Activated CD4-positive, alpha-beta T cell treated with anti-CD3 and anti-CD28 coated beads, Interleukin-2, amount 10 ng/mL, durations not matched to agents 7 days and 5 days (primary cell): ENCODE data around the gene TLK2. TPM values are rescaled to one million over a fixed set of nuclear protein-coding genes. Genes with fewer than 3 reads are reported as not detected.
"Not testable (repeated sequence)": the region's sequence is repeated elsewhere in the genome, so short reads cannot be mapped to it uniquely, and the experiment has no call there.

ENCODE experiments used
- CTCF ChIA-PET: fragments of 350-600 bp; sonication (Branson Sonifier 250); formaldehyde crosslinking; loops from one replicate; lab custom pipeline; 2021; ENCODE audit warnings: antibody characterized with exemption; lab: Charles Lee
- POLR2A ChIA-PET: fragments of 350-600 bp; sonication (Branson Sonifier 250); formaldehyde crosslinking; loops from one replicate; lab custom pipeline; 2021; ENCODE audit warnings: antibody characterized with exemption; lab: Charles Lee
- DNase-seq: peaks from one replicate; pipeline ENCODE4 v3.0.0-alpha.2; 2020
- H3K27ac Mint-ChIP-seq: one replicate; pipeline ENCODE4 v1.8.0; 2021; ENCODE audit warnings: mild to moderate bottlenecking, moderate library complexity, mixed read lengths
- H3K27me3 Mint-ChIP-seq: one replicate; pipeline ENCODE4 v1.8.0; 2021; ENCODE audit warnings: mixed read lengths
- H3K36me3 Mint-ChIP-seq: one replicate; pipeline ENCODE4 v1.8.0; 2021; ENCODE audit warnings: low read depth, mixed read lengths
- H3K4me1 Mint-ChIP-seq: one replicate; pipeline ENCODE4 v1.8.0; 2021; ENCODE audit warnings: mixed read lengths
- H3K4me3 Mint-ChIP-seq: one replicate; pipeline ENCODE4 v1.8.0; 2021; ENCODE audit warnings: mild to moderate bottlenecking, moderate library complexity, mixed read lengths
- H3K9me3 Mint-ChIP-seq: one replicate; pipeline ENCODE4 v1.8.0; 2021; ENCODE audit warnings: mixed read lengths
- total RNA-seq, 2 experiments: library from RNA; stranded (reverse); gene quantifications; one replicate each; pipeline ENCODE4 v1.2.3, GENCODE V29; 2021

TLK2 gene
- total RNA-seq, 2 experiments from 2014 or later = 43.2 to 49.2 TPM

- Mint-ChIP-seq H3K27ac (no peak overlapping the region), H3K9me3 (peaks cover 2% of the 10 kb centered on the region), H3K36me3 (peaks cover 52% of the 10 kb centered on the region), H3K4me1 (peaks cover 2% of the 10 kb centered on the region), H3K4me3 (no peak overlapping the region), H3K27me3 (no peaks in the 10 kb centered on the region)
- ChIA-PET POLR2A (no interaction called here), CTCF (interaction anchor here (0.5 to 0.6 kb wide), 3 partner anchors 17 to 721 kb away, joined by 3 to 4 read pairs (median 4); no protein-coding TSS in a partner anchor)
- no peak for DNase-seq
Observed at GRCh38 chr17:62599964-62600657, 121.5 kb downstream of the TLK2 start.

DNA sequence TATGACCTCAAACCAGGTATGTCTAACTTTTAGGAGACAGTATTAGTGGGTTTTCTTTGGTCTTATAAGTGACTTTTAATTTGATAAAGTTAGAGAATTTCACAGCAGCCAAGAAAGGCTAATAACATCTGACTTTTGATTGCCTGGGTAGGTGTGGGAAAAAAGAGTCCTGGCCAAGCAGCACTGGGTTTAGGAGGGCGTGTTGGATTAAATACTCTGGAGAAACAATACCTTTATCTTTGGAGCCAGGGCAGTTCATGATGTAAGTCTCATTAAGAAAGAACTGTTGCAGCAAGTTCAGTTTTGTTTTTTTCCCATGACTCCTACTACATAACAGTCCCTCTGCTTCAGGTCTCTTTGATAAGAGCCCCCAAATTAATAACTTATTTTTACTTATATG is 122.2 kb downstream of the TLK2 start:
- ChIA-PET CTCF (interaction anchor here (1.2 to 1.7 kb wide), 2 partner anchors 10 to 30 kb away, joined by 3 read pairs; no protein-coding TSS in a partner anchor), POLR2A (no interaction called here)

GRCh38 chr17:62601471-62601870 is 122.8 kb downstream of the TLK2 start:
- Mint-ChIP-seq H3K27me3 (no peaks in the 10 kb centered on the region), H3K4me3 (no peak overlapping the region), H3K4me1 (peaks cover 2% of the 10 kb centered on the region), H3K36me3 (peaks cover 47% of the 10 kb centered on the region), H3K9me3 (no peaks in the 10 kb centered on the region), H3K27ac (no peak overlapping the region)
- ChIA-PET POLR2A (no interaction called here), CTCF (interaction anchor here (1.2 to 1.7 kb wide), 2 partner anchors 11 to 31 kb away, joined by 3 read pairs; no protein-coding TSS in a partner anchor)
- no peak for DNase-seq

More for the DNA sequence above, 122.2 kb downstream of the TLK2 start:
- Mint-ChIP-seq H3K4me3 (no peak overlapping the region), H3K36me3 (peaks cover 47% of the 10 kb centered on the region), H3K27me3 (no peaks in the 10 kb centered on the region), H3K4me1 (peaks cover 2% of the 10 kb centered on the region), H3K27ac (no peak overlapping the region), H3K9me3 (peaks cover 2% of the 10 kb centered on the region)
- no peak for DNase-seq

GRCh38 chr17:62603783-62604182 is 125.2 kb downstream of the TLK2 start:
- H3K36me3 Mint-ChIP-seq = peaks cover 50% of the 10 kb centered on the region
- H3K27ac Mint-ChIP-seq, H3K4me3 Mint-ChIP-seq, DNase-seq, POLR2A ChIA-PET, H3K9me3 Mint-ChIP-seq, H3K4me1 Mint-ChIP-seq, CTCF ChIA-PET, H3K27me3 Mint-ChIP-seq: not testable (repeated sequence)

- DNase-seq = no peak
- no peak overlapping the region for H3K4me3 Mint-ChIP-seq
- no peaks in the 10 kb centered on the region for H3K27me3 Mint-ChIP-seq
- peaks cover 7% of the 10 kb centered on the region for H3K4me1 Mint-ChIP-seq
- POLR2A ChIA-PET = no interaction called here
- H3K36me3 Mint-ChIP-seq = peaks cover 57% of the 10 kb centered on the region
- CTCF ChIA-PET = no interaction called here
- H3K27ac Mint-ChIP-seq = no peak overlapping the region
- H3K9me3 Mint-ChIP-seq = no peaks in the 10 kb centered on the region
Observed at GRCh38 chr17:62605588-62605987, 127.0 kb downstream of the TLK2 start.

GRCh38 chr17:62611292-62611691 is 132.7 kb downstream of the TLK2 start:
- Mint-ChIP-seq H3K4me1 (peaks cover 10% of the 10 kb centered on the region), H3K27ac (peak overlapping the region; percentile 17), H3K9me3 (no peaks in the 10 kb centered on the region), H3K27me3 (no peaks in the 10 kb centered on the region), H3K36me3 (peaks cover 61% of the 10 kb centered on the region), H3K4me3 (no peak overlapping the region)
- CTCF ChIA-PET = interaction anchor here (1.1 to 1.3 kb wide), 3 partner anchors 21 to 37 kb away, joined by 3 read pairs; no protein-coding TSS in a partner anchor
- DNase-seq = no peak
- POLR2A ChIA-PET = no interaction called here

- Mint-ChIP-seq H3K27me3 (no peaks in the 10 kb centered on the region), H3K4me1 (peaks cover 10% of the 10 kb centered on the region), H3K36me3 (peaks cover 56% of the 10 kb centered on the region), H3K9me3 (no peaks in the 10 kb centered on the region), H3K4me3 (no peak overlapping the region), H3K27ac (peak overlapping the region; percentile 41)
- POLR2A ChIA-PET = no interaction called here
- DNase-seq = no peak
- CTCF ChIA-PET = interaction anchor here (1.1 to 1.3 kb wide), 3 partner anchors 21 to 37 kb away, joined by 3 read pairs; no protein-coding TSS in a partner anchor
Observed at GRCh38 chr17:62611728-62612127, 133.1 kb downstream of the TLK2 start.

GRCh38 chr17:62612289-62612688 is 133.7 kb downstream of the TLK2 start:
- H3K27ac Mint-ChIP-seq, CTCF ChIA-PET, DNase-seq, H3K27me3 Mint-ChIP-seq, POLR2A ChIA-PET, H3K9me3 Mint-ChIP-seq, H3K4me3 Mint-ChIP-seq: not testable (repeated sequence)
- peaks cover 10% of the 10 kb centered on the region for H3K4me1 Mint-ChIP-seq
- H3K36me3 Mint-ChIP-seq = peaks cover 52% of the 10 kb centered on the region

DNA sequence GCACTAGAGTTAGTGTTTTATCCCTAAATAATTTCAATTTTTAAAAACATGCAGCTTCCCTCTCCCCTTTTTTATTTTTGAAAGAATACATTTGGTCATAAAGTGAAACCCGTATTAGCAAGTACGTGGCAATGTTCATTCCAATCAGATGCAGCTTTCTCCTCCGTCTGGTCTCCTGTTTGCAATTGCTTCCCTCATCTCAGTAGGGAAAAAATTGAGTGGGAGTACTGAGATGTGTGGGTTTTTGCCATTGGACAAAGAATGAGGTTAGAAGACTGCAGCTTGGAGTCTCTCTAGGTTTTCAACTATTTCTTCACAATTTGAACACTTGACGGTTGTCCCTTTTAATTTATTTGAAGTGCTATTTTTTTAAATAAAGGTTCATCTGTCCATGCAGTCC is 134.5 kb downstream of the TLK2 start:
- peaks cover 10% of the 10 kb centered on the region for H3K4me1 Mint-ChIP-seq
- CTCF ChIA-PET, H3K4me3 Mint-ChIP-seq, H3K9me3 Mint-ChIP-seq, POLR2A ChIA-PET, H3K27me3 Mint-ChIP-seq, DNase-seq: not testable (repeated sequence)
- peaks cover 45% of the 10 kb centered on the region for H3K36me3 Mint-ChIP-seq
- peak overlapping the region; percentile 41 for H3K27ac Mint-ChIP-seq

GRCh38 chr17:62614142-62614541 is 135.5 kb downstream of the TLK2 start:
- H3K27ac Mint-ChIP-seq = no peak overlapping the region
- no peaks in the 10 kb centered on the region for H3K27me3 Mint-ChIP-seq
- no peaks in the 10 kb centered on the region for H3K9me3 Mint-ChIP-seq
- peaks cover 10% of the 10 kb centered on the region for H3K4me1 Mint-ChIP-seq
- peaks cover 35% of the 10 kb centered on the region for H3K36me3 Mint-ChIP-seq
- DNase-seq = no peak
- ChIA-PET POLR2A (no interaction called here), CTCF (no interaction called here)
- no peak overlapping the region for H3K4me3 Mint-ChIP-seq

- Mint-ChIP-seq H3K27me3 (no peaks in the 10 kb centered on the region), H3K4me3 (no peak overlapping the region), H3K36me3 (peaks cover 23% of the 10 kb centered on the region), H3K9me3 (no peaks in the 10 kb centered on the region), H3K27ac (no peak overlapping the region), H3K4me1 (peaks cover 6% of the 10 kb centered on the region)
- DNase-seq = no peak
- ChIA-PET POLR2A (no interaction called here), CTCF (interaction anchor here (0.6 to 1.0 kb wide), 2 partner anchors 16 to 77 kb away, joined by 3 read pairs; no protein-coding TSS in a partner anchor)
Observed at GRCh38 chr17:62615503-62615902, 136.9 kb downstream of the TLK2 start.

- H3K27me3 Mint-ChIP-seq = no peaks in the 10 kb centered on the region
- CTCF ChIA-PET = interaction anchor here (0.6 kb wide), 1 partner anchor 17 kb away, joined by 4 read pairs; no protein-coding TSS in a partner anchor
- no peaks in the 10 kb centered on the region for H3K4me1 Mint-ChIP-seq
- DNase-seq = no peak
- peaks cover 13% of the 10 kb centered on the region for H3K36me3 Mint-ChIP-seq
- H3K27ac Mint-ChIP-seq = peak overlapping the region; percentile 66
- POLR2A ChIA-PET = no interaction called here
- H3K4me3 Mint-ChIP-seq = no peak overlapping the region
- H3K9me3 Mint-ChIP-seq = no peaks in the 10 kb centered on the region
Observed at GRCh38 chr17:62616993-62617893, 138.6 kb downstream of the TLK2 start.
